Neural cell (in vitro differentiated cells): ENCODE data around the gene CCDC83.

Source experiments
- POLR2AphosphoS5 ChIP-seq: IDR thresholded peaks from 2 replicates; pipeline ENCODE4 v1.6.1; 2012
- RAD21 ChIP-seq: fragments of 450-650 bp; conservative IDR thresholded peaks from 2 replicates; pipeline ENCODE4 v1.6.1; 2014; ENCODE audit warnings: antibody characterized with exemption, mild to moderate bottlenecking, moderate library complexity

GRCh38 chr11:85939099-85940015 is 84.2 kb downstream of the CCDC83 start:
- TF ChIP-seq POLR2AphosphoS5 (no peak), RAD21 (no peak)
